Endothelial cell of umbilical vein (primary cell): ENCODE data around the gene LARP1B. TPM values are rescaled to one million over a fixed set of nuclear protein-coding genes. Genes with fewer than 3 reads are reported as not detected.

Source experiments
- BruUV-seq: library from RNA; stranded (reverse); fragments of 400-500 nt; replicated peaks from 2 replicates; lab custom pipeline; 2021; lab: Mats Ljungman, UMichigan
- CTCF ChIA-PET: fragments of 300-600, 350-600 bp; sonication (Branson Sonifier 250); formaldehyde crosslinking; loops from one replicate; lab custom pipeline; 2021; ENCODE audit warnings: antibody characterized with exemption, inconsistent platforms; lab: Charles Lee
- POLR2A ChIA-PET: fragments of 300-600, 350-600 bp; sonication (Branson Sonifier 250); formaldehyde crosslinking; loops from one replicate; lab custom pipeline; 2021; ENCODE audit warnings: antibody characterized with exemption, inconsistent platforms; lab: Charles Lee
- DNase-seq: peaks from one replicate; pipeline ENCODE4 v3.0.0-alpha.2; 2011; ENCODE audit warnings: low read depth, low spot score
- FAIRE-seq: peaks from 2 replicates; lab custom pipeline; 2011; peaks lifted over from hg19 to GRCh38; lab: Jason Lieb, UNC
- H2AFZ ChIP-seq: 2 replicates; pipeline ENCODE4 v1.6.0; 2012; ENCODE audit warnings: low read depth, low read length, control low read depth, inconsistent platforms
- H3K27ac ChIP-seq: 2 replicates; pipeline ENCODE4 v1.5.1; 2011; ENCODE audit warnings: low read depth, mild to moderate bottlenecking, control low read depth, low read length, moderate library complexity; ENCODE audit not compliant: insufficient read depth
- H3K27me3 ChIP-seq, 2 experiments: 2 replicates each; pipeline versions ENCODE4 v1.6.0 to v1.6.1; 2011; ENCODE audit warnings: low read length in 2 of 2, mixed read lengths in 1 of 2; ENCODE audit not compliant: control insufficient read depth in 2 of 2, insufficient read depth in 2 of 2
- H3K36me3 ChIP-seq, 2 experiments: 2 replicates in 1 of 2; 3 replicates in 1 of 2; pipeline ENCODE4 v1.5.1; 2011; ENCODE audit warnings: low read length in 2 of 2, mild to moderate bottlenecking in 1 of 2, moderate library complexity in 1 of 2; ENCODE audit not compliant: control insufficient read depth in 2 of 2, insufficient read depth in 2 of 2; ENCODE audit errors: extremely low read depth in 1 of 2
- H3K4me1 ChIP-seq: 3 replicates; pipeline ENCODE4 v1.5.1; 2011; ENCODE audit warnings: mild to moderate bottlenecking, low read length; ENCODE audit not compliant: control insufficient read depth, insufficient read depth; ENCODE audit errors: extremely low read depth
- H3K4me2 ChIP-seq: 2 replicates; pipeline ENCODE4 v1.6.1; 2011; ENCODE audit warnings: low read length, control low read depth, mixed read lengths; ENCODE audit not compliant: insufficient read depth
- H3K4me3 ChIP-seq, 3 experiments: fragments of 200-600 bp in 1 of 3; sonication (generic), shearing (Covaris generic) in 1 of 3; replicated peaks in 1 of 3; 2 replicates each; pipeline ENCODE4 v1.5.1; 2011 to 2016; ENCODE audit warnings: control low read depth in 3 of 3, low read length in 3 of 3, mild to moderate bottlenecking in 2 of 3, inconsistent platforms in 1 of 3, low read depth in 1 of 3, moderate library complexity in 1 of 3; ENCODE audit not compliant: insufficient read depth in 1 of 3
- H3K79me2 ChIP-seq: 2 replicates; pipeline ENCODE4 v1.6.0; 2012; ENCODE audit warnings: low read length, inconsistent platforms; ENCODE audit not compliant: control insufficient read depth, insufficient read depth
- H3K9ac ChIP-seq: replicated peaks from 2 replicates; pipeline ENCODE3; 2011; ENCODE audit warnings: low read length, control low read depth; ENCODE audit not compliant: insufficient read depth; ENCODE audit errors: extremely low read depth
- H3K9me1 ChIP-seq: replicated peaks from 3 replicates; pipeline ENCODE4 v1.6.0; 2011; ENCODE audit warnings: mild to moderate bottlenecking, low read length; ENCODE audit not compliant: control insufficient read depth, insufficient read depth; ENCODE audit errors: extremely low read depth
- H3K9me3 ChIP-seq: replicated peaks from 2 replicates; pipeline ENCODE4 v1.5.1; 2012; ENCODE audit warnings: low read length, inconsistent platforms; ENCODE audit not compliant: control insufficient read depth, insufficient read depth
- H4K20me1 ChIP-seq: replicated peaks from 2 replicates; pipeline ENCODE3; 2011; ENCODE audit warnings: mild to moderate bottlenecking, low read length; ENCODE audit not compliant: control insufficient read depth, insufficient read depth; ENCODE audit errors: extremely low read depth
- EZH2 ChIP-seq: IDR thresholded peaks from 2 replicates; pipeline ENCODE4 v1.6.1; 2012; ENCODE audit warnings: borderline replicate concordance, low read depth, mild to moderate bottlenecking, moderate library complexity, low read length, inconsistent platforms; ENCODE audit not compliant: severe bottlenecking
- FOS ChIP-seq: IDR thresholded peaks from 2 replicates; pipeline ENCODE4 v1.6.1; 2011; ENCODE audit warnings: mild to moderate bottlenecking, low read length, moderate library complexity, borderline replicate concordance; ENCODE audit not compliant: insufficient read depth
- GATA2 ChIP-seq: IDR thresholded peaks from 2 replicates; pipeline ENCODE4 v1.7.0; 2011; ENCODE audit warnings: low read depth, mild to moderate bottlenecking, moderate library complexity, mixed read lengths, low read length; ENCODE audit not compliant: insufficient read length, insufficient read depth
- JUN ChIP-seq: IDR thresholded peaks from 2 replicates; pipeline ENCODE4 v1.6.1; 2011; ENCODE audit warnings: borderline replicate concordance, low read depth; ENCODE audit not compliant: insufficient read length, insufficient read depth
- MYC ChIP-seq: IDR thresholded peaks from one replicate; pipeline ENCODE4 v1.6.1; 2011; ENCODE audit warnings: mild to moderate bottlenecking, low read depth, low read length
- POLR2A ChIP-seq: IDR thresholded peaks from 2 replicates; pipeline ENCODE4 v1.6.1; 2012; ENCODE audit warnings: low read depth, mild to moderate bottlenecking, control low read depth, low read length
- POLR2AphosphoS5 ChIP-seq: IDR thresholded peaks from 2 replicates; pipeline ENCODE4 v1.6.1; 2012; ENCODE audit warnings: low read depth, mild to moderate bottlenecking, control low read depth, low read length, moderate library complexity; ENCODE audit not compliant: insufficient read depth
- dilution Hi-C: fragments of 300-500 bp; cut with MboI; formaldehyde crosslinking; loops from one replicate; pipeline ENCODE4 v1.15.0; 2019; ENCODE audit warnings: low sequenced_read_pairs; ENCODE audit not compliant: extremely low pct_ligation_motif_present
- intact Hi-C: fragments of 100-400 bp; cut with micrococcal nuclease; formaldehyde crosslinking; loops from one replicate; pipeline ENCODE4 v1.10.0; 2022
- polyA plus RNA-seq, 4 experiments: library from polyadenylated mRNA; depleted of rRNA in 3 of 4; stranded (reverse) in 3 of 4; unstranded in 1 of 4; fragments of >200 nt; gene quantifications; 2 replicates each; pipeline versions ENCODE4 v1.2.1 to v1.2.3, GENCODE V29; 2011 to 2012; ENCODE audit warnings: missing spikeins in 1 of 4
- total RNA-seq: library from RNA; stranded (reverse); gene quantifications from 2 replicates; pipeline ENCODE4 v1.2.3, GENCODE V29; 2021
- TF ChIP-seq, protein P1 (sequence below), 2 donors: IDR thresholded peaks; 1 replicate in 1 of 2; 2 replicates in 1 of 2; pipeline ENCODE4 v1.5.1; 2011; ENCODE audit warnings: low read length in 2 of 2, mild to moderate bottlenecking in 2 of 2, moderate library complexity in 2 of 2, control low read depth in 1 of 2, inconsistent platforms in 1 of 2, low read depth in 1 of 2; ENCODE audit not compliant: insufficient read depth in 1 of 2; ENCODE audit errors: extremely low read depth in 1 of 2
- TF ChIP-seq, protein P2 (sequence below): IDR thresholded peaks from 2 replicates; pipeline ENCODE4 v1.6.1; 2011; ENCODE audit not compliant: insufficient read depth, insufficient read length

Gene LARP1B
- total and polyA plus RNA-seq, 2 donors (not counting 3 experiments of a cell fraction or from before 2014, with no cell fraction given), result 7.3 to 28.8 TPM

DNA sequence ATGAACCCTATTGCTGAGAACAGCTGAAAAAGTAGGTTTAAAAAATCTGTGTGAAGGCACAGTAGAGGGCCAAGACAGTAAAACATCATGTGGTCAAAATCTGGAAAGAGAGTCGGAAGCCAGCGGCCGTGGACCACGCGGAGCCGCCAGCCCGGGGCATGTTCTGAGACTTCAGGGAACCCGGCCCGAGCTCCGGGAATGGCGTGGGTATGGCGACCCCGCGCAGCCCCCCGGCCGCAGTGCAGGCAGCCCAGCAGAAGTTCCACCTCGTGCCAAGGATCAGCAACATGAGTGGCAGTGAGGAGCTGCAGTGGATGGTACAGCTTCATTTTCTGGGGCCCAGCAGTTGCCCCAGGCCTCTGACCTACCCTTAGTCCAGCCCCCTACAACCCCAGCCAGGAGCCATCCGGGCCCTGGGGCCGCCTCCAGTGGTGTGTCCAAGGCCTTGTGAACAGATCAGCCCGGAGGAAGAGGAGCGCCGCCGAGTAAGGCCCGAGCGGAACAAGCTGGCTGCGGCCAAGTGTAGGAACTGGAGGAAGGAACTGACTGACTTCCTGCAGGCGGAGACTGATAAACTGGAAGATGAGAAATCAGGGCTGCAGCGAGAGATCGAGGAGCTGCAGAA, 94.2 kb downstream of the LARP1B start:
- CTCF ChIA-PET, result interaction anchor here (0.6 to 1.6 kb wide), 6 partner anchors 8 to 719 kb away, joined by 3 to 6 read pairs (median 3); no protein-coding TSS in a partner anchor

More for the DNA sequence above, 94.2 kb downstream of the LARP1B start:
- Histone ChIP-seq H3K36me3 (no peaks in the 10 kb centered on the region), H3K27ac (peak overlapping the region; percentile 85), H3K4me3 (no peak overlapping the region), H4K20me1 (no peaks in the 10 kb centered on the region), H3K27me3 (no peaks in the 10 kb centered on the region), H3K4me2 (peak overlapping the region; percentile 2), H2AFZ (no peak overlapping the region), H3K79me2 (no peaks in the 10 kb centered on the region), H3K4me1 (peaks cover 28% of the 10 kb centered on the region), H3K9me1 (no peaks in the 10 kb centered on the region), H3K9me3 (no peaks in the 10 kb centered on the region), H3K9ac (no peak overlapping the region)
- TF ChIP-seq, protein P1, sequence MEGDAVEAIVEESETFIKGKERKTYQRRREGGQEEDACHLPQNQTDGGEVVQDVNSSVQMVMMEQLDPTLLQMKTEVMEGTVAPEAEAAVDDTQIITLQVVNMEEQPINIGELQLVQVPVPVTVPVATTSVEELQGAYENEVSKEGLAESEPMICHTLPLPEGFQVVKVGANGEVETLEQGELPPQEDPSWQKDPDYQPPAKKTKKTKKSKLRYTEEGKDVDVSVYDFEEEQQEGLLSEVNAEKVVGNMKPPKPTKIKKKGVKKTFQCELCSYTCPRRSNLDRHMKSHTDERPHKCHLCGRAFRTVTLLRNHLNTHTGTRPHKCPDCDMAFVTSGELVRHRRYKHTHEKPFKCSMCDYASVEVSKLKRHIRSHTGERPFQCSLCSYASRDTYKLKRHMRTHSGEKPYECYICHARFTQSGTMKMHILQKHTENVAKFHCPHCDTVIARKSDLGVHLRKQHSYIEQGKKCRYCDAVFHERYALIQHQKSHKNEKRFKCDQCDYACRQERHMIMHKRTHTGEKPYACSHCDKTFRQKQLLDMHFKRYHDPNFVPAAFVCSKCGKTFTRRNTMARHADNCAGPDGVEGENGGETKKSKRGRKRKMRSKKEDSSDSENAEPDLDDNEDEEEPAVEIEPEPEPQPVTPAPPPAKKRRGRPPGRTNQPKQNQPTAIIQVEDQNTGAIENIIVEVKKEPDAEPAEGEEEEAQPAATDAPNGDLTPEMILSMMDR (IDR thresholded peaks at IDR 0.05; ENCODE audit: extremely low read depth in 1 of 2, insufficient read depth in 1 of 2, low read depth in 1 of 2, low read length in 2 of 2), result no peak
- TF ChIP-seq POLR2AphosphoS5 (peak; percentile 65), GATA2 (peak; percentile 28), POLR2A (peak; percentile 14), FOS (no peak), EZH2 (no peak), MYC (no peak), JUN (no peak)
- TF ChIP-seq, protein P2, sequence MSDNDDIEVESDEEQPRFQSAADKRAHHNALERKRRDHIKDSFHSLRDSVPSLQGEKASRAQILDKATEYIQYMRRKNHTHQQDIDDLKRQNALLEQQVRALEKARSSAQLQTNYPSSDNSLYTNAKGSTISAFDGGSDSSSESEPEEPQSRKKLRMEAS, result no peak
- DNase-seq (peak; percentile 47), FAIRE-seq (peak; percentile 55)
- intact Hi-C loops, result loop anchor here (1.0 to 2.0 kb wide), 2 partner anchors 8 to 93 kb away; no protein-coding TSS in a partner anchor
- BruUV-seq, result TSS peak; percentile 94
- POLR2A ChIA-PET, result interaction anchor here (0.8 kb wide), 1 partner anchor 94 kb away, joined by 3 read pairs; the partner anchor contains the start of gene LARP1B
- dilution Hi-C loops, result no loop called here
